ENCODE measurements around the gene GPR108.
"Not testable (repeated sequence)": the region's sequence is repeated elsewhere in the genome, so short reads cannot be mapped to it uniquely, and the experiment has no call there.

The GPR108 gene

DNA sequence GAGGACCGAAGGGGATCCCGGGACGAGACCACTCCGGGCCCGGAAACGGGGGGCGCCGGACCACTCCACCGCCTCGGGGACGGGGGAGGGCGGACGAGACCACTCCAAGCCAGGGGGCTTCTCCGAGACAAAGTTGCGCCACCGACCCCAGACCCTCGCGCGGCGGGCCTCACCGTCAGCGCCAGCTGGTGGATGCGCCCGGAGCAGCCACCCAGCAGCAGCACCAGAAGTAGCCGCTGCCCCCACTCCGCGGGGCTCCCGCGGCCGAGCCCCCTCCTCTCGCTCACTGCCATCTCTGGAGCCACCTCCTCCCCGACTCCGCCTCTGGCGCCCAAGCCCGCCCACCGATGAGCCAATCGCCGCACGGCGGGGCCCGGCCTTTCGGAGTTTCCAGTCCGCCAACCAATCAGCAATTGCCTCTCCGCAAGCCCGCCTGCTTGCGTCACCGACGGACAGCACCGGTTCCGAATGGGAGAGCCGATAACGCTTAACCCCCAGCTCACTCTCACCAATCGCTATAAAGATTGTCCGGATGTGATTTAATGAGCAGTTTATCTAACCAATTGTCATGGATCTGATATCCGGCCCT, at the start of gene GPR108:
GPR108 (minus strand) TSS at position 297 of the 589 bp plus-strand sequence; CDS start at position 293, 4 bp downstream.
- DNase-seq, result peak; percentile 98

DNA sequence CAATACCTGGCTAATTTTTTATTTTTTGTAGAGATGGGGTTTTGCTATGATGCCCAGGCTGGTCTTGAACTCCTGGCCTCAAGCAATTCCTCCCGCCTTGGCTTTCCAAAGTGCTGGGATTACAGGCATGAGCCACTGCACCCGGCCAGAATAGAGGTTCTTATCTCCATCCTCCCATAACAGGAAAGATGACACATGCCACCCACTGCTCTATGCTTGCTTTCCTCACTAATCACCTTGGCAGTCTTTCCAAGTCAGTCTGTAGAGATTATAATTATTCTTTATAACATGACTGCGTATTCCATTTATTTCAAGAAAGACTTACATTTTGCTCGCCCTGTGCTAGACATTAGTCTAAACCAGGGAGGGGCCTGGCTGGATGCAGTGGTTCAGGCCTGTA, 41.8 kb upstream of the GPR108 start:
- DNase-seq, result peak; percentile 2

- no peak for DNase-seq
These were observed 41.0 kb upstream of the GPR108 start for GRCh38 chr19:6778386-6778785.

- no peak for DNase-seq
These were observed 40.1 kb upstream of the GPR108 start for GRCh38 chr19:6777434-6777833.

- DNase-seq, result no peak
These were observed 39.6 kb upstream of the GPR108 start for GRCh38 chr19:6776999-6777398.

DNA sequence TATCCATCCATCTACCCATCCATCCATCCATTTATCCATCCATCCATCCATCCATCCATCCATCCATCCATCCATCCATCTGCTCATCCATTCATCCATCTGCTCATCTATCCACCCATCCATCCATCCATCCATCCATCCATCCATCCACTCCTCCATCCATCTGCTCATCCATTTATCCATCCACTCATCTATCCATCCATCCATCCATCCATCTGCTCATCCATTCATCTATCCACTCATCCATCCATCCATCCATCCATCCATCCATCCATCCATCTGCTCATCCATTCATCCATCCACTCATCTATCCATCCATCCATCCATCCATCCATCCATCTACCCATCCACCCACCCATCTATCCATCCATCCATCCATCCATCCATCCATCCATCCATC, 38.7 kb upstream of the GPR108 start:
- not testable (repeated sequence) for DNase-seq

DNA sequence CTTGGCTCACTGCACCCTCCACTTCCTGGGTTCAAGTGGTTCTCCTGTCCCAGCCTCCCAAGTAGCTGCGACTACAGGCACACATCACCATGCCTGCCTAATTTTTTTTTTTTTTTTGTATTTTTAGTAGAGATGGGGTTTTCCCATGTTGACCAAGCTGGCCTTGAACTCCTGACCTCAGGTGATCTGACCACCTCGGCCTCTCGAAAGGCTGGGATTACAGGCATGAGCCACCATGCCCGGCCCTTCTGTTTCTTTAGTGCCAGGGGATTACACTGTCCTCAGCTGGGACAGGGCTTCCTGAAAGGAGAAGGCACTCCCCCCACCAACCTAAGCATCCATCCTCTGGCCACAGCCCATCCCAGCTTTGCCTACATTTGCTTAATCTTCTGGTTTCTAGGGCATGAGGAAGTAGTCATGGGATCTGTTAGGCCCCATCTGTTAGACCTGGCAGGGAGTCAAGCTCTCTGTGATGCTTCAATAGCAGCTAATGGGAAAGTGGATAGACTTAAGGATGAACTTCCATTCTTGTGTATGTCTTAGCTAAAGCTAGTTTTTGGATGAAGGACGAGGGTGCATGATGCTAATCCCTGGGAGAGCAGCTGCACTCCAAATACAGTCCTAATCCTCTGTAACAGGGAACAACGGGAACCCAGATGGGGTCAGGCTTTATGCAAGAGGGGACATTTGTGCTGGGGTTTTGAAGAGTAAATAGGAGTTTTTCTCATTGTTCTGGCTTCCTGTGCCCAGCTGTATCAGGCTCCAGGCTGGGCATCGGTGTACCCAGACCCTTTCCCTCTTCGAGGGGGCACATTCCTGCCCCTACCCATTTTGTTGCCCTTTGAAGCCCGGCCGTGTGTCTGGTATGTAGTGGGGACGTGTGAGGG, 37.7 kb upstream of the GPR108 start:
- DNase-seq, result no peak

GRCh38 chr19:6773323-6773931, 36.0 kb upstream of the GPR108 start:
- DNase-seq, result no peak

DNA sequence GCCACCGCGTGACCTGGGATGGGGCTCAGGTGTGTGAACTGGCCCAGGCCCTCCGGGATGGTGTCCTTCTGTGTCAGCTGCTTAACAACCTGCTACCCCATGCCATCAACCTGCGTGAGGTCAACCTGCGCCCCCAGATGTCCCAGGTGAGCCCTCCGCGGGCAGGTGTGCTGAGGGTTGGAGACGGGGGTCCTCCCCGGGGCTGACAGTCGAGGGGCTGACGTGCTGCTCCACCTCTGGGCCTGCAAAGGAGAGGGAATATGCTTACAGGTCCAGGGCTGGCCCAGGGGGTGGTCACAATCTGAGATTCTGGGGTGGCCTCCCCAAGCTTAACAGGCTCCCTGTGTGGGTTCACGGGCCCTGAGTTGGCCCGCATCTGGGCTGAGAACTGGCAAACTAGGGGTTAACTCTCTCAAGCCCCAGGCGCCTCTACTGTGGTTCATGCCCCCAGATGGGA, 35.5 kb upstream of the GPR108 start:
- DNase-seq, result no peak

GRCh38 chr19:6772028-6772865, 34.9 kb upstream of the GPR108 start, which contains the start of gene VAV1:
VAV1 (plus strand) TSS chr19:6772708; CDS start chr19:6772808, 100 bp downstream.
- no peak for DNase-seq

DNA sequence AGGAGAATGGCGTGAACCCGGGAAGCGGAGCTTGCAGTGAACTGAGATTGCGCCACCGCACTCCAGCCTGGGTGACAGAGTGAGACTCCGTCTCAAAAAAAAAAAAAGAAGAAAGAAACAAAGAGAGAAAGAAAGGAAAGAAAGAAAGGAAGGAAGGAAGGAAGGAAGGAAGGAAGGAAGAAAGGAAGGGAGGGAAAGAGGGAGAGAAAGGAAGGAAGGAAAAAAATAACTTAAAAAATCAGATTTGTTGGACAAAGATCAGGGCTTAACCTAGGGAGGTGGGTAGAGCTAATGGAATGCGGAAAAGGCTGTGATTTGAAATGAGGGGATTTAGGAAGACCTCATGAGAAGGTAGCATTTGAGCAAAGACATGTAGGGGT, 34.3 kb upstream of the GPR108 start:
- not testable (repeated sequence) for DNase-seq

DNA sequence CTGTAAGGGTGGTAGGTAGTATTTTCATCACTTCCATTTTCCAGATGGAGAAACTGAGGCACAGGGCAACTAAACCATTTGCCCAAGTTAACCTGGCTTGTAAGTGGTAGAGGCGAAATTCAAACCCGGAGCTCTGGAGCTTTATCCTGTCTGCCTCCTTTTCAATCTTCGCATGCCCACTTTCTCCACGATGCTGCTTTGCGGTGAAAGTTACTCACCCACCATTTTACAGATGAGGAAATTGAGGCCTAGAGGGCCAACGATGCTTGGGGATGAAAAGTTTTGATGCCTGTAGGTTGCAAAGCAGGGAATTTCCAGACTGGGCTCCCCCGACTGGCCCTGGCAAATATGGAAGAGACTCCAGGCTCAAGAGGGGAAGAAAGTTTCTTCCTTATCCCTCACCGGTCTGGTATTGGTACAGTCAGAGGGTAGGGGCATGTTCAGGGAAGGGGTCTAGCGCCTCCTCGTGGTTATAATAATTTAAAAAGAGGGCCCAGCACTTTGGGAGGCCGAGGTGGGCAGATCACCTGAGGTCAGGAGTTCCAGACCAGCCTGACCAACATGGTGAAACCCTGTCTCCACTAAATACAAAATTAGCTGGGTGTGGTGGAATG, 31.7 kb upstream of the GPR108 start:
- DNase-seq, result peak; percentile 6

GRCh38 chr19:6768236-6768785, 30.9 kb upstream of the GPR108 start:
- no peak for DNase-seq

DNA sequence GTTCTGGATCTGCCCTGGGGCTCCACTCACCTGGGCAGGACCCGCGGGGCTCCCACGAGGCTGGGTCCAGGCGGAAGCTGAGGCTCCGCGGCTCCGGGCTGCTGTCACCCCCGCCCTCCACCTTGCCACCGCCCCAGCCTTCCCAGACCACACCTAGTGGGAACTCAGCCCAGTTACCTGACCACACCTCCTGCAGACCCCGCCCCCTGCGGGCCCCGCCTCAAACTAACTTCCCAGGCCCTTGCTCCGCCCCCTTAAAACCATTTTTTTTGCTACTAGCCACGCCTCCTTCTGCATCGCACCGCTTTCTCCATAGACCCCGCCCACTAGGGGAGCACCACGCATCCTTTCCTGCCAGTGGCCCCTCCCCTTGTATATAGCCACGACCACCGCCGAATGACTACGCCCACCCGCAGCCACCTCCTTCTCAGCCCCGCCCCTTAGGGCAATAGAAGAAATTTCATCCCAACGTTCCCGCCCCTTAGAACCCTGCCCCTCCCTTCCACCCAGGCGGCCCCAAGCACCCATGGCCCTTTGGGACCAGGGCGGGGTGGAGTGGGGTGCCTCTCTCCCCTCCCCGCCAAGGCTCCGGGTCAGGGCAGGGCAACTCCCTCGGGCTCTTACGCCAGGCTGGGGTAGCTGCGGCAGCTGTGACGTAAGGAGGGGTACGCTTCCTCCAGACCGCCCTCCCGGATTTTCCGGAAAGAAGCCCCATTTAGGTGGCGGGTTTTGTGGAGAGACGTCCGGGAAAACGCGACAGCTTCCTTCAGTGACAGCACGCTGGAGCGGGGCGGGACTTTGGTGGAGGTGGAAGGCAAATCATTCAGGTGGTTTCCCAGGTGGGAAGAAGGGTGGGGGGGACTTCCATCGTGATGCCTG, 30.2 kb upstream of the GPR108 start, which contains the start of gene SH2D3A:
SH2D3A (minus strand) TSS at position 79 of the 879 bp plus-strand sequence. CDS start 3,687 bp downstream, outside the sequence.
- DNase-seq, result peak; percentile 88

DNA sequence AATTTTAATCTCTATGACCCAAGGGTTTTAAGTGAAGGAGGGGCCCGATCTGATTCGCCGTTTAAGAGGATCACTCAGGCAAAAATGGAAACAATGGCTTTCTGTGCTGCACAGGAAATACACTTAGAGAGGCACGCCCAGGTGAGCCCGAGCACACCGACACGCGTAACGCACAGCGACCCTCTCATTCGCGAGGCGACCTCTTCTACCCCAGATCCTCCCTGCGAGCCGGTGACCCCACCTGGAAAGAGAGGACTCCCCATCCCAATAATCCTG, 29.6 kb upstream of the GPR108 start:
- peak; percentile 39 for DNase-seq

DNA sequence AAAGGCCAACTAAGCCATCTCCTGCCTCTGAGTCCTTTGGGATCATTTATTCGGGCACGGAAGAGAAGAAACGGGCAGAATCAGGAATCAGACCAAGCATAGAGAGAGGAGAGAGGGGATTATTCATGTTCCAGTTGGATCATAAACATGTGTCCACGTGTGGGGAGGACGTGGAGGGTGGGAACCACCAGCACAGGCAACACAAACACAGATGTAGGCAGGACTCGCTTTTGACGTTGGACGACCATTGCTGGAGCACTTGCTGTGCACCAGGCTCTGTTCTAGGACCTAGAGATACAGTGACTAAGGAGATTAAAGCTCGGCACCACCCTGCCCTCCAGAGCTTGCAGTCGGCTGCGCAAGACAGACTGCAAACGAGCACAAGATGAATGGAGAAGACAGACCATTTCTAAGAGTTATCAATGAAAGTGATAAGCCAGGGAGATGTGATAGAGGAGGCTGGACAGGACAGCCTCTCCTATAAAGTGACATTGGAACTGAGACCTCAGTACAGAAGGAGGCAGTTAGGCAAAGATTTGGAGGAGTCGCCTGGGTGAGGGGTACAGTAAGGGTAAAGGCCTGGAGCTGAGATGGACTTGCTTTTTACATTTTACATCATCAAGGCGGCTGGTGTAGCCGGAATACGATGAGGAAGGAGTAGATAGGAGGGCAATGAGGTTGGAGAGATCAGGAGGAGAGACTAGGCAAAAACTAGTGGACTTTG, 29.1 kb upstream of the GPR108 start:
- no peak for DNase-seq

DNA sequence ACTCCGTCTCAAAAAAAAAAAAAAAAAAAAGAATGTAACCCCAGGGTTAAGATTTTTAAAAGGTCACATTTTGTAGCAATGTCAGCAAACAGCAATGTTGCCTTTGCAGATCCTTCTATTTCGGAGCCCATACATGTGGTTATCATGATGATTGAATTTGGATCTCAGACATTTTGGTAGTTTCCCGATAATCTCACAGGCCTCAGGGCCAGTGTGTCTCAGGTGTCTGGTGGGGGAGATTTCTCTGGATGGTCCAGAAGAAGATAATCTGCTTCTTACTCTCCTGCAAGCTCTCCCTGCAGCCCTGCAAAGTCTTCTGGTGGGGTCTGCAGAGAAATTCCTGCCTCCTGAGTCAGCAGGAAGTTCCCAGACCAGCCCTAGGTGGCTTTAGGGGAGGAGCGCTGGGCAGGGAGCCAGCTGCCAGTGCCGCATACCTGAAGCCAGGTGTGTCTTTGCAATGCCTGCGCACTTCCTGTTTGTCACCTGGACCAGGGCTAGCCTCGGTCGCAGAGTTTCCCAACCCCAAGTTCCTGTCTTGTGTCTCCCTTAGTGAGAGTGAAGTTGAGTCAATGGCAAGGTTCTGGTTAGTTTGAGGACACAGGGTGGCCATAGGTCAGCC, 28.5 kb upstream of the GPR108 start:
- DNase-seq, result peak; percentile 73

DNA sequence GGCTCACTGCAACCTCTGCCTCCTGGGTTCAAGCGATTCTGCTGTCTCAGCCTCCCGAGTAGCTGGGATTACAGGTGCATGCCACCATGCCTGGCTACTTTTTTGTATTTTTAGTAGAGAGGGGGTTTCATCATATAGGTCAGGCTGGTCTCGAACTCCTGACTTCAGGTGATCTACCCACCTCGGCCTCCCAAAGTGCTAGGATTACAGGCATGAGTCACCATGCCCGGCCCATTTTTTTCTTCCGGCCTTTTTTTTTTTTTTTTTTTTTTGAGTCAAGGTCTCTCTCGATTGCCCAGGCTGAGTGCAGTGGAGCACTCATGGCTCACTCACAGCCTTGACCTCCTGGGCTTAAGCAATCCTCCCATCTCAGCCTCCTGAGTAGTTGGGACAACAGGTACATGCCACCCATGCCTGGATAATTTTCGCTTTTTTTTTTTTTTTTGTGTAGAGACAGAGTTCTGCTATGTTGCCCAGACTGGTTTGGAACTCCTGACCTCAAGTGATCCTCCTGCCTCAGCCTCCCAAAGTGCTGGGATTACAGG, 24.9 kb upstream of the GPR108 start:
- not testable (repeated sequence) for DNase-seq

DNA sequence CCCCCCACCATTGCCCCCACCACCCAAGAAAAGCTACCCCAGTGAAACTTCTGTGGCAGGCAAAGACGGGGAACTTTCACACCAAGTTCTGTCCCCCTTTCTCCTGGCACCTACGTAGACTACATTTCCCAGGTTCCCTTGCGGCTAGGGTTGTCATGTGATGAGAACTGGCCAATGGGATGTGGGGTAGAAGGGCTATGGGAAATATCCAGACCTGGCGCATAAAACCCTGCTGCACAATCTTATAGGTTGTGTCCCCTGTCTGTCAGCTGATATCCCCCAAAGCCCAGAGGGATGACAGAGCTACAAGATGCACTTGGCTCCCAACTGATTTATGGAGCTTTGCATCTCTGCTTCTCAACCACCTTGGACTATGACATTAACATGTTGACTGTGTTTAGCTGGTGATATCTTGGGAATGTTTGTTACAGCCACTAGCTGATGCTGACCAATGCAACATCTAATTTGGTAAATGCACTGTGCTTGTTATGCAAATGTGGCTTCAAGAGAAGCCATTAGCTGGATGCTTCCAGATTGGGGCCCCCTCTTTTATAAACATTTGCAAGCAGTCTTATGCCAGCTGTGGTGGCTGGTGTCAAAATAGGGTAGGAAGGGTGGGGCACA, 23.8 kb upstream of the GPR108 start:
- DNase-seq, result no peak

All from NCI-H146 (cell line).